ENCODE results near the gene ARPC2. TPM values are rescaled to one million over a fixed set of nuclear protein-coding genes. Genes with fewer than 3 reads are reported as not detected.

Gene ARPC2
- total and polyA plus RNA-seq, 2 of the 13 experiments (the other 11 are each of a cell fraction or from before 2014, with no cell fraction given) = 168 to 303 TPM

- TF ChIP-seq, protein P1, sequence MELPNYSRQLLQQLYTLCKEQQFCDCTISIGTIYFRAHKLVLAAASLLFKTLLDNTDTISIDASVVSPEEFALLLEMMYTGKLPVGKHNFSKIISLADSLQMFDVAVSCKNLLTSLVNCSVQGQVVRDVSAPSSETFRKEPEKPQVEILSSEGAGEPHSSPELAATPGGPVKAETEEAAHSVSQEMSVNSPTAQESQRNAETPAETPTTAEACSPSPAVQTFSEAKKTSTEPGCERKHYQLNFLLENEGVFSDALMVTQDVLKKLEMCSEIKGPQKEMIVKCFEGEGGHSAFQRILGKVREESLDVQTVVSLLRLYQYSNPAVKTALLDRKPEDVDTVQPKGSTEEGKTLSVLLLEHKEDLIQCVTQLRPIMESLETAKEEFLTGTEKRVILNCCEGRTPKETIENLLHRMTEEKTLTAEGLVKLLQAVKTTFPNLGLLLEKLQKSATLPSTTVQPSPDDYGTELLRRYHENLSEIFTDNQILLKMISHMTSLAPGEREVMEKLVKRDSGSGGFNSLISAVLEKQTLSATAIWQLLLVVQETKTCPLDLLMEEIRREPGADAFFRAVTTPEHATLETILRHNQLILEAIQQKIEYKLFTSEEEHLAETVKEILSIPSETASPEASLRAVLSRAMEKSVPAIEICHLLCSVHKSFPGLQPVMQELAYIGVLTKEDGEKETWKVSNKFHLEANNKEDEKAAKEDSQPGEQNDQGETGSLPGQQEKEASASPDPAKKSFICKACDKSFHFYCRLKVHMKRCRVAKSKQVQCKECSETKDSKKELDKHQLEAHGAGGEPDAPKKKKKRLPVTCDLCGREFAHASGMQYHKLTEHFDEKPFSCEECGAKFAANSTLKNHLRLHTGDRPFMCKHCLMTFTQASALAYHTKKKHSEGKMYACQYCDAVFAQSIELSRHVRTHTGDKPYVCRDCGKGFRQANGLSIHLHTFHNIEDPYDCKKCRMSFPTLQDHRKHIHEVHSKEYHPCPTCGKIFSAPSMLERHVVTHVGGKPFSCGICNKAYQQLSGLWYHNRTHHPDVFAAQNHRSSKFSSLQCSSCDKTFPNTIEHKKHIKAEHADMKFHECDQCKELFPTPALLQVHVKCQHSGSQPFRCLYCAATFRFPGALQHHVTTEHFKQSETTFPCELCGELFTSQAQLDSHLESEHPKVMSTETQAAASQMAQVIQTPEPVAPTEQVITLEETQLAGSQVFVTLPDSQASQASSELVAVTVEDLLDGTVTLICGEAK (IDR thresholded peaks at IDR 0.05) = no peak
- TF ChIP-seq, protein P1 (CRISPR knock-in tag; IDR thresholded peaks at IDR 0.05) = no peak
- TF ChIP-seq ZC3H13 (CRISPR knock-in tag; IDR thresholded peaks at IDR 0.05) = no peak
- no peak for TF ChIP-seq POLR2G (IDR thresholded peaks at IDR 0.05; ENCODE audit: low read depth, low read length)
- TF ChIP-seq ASH2L (IDR thresholded peaks at IDR 0.05; ENCODE audit: insufficient read length, low read depth, low read length) = no peak
- TF ChIP-seq, protein P2, sequence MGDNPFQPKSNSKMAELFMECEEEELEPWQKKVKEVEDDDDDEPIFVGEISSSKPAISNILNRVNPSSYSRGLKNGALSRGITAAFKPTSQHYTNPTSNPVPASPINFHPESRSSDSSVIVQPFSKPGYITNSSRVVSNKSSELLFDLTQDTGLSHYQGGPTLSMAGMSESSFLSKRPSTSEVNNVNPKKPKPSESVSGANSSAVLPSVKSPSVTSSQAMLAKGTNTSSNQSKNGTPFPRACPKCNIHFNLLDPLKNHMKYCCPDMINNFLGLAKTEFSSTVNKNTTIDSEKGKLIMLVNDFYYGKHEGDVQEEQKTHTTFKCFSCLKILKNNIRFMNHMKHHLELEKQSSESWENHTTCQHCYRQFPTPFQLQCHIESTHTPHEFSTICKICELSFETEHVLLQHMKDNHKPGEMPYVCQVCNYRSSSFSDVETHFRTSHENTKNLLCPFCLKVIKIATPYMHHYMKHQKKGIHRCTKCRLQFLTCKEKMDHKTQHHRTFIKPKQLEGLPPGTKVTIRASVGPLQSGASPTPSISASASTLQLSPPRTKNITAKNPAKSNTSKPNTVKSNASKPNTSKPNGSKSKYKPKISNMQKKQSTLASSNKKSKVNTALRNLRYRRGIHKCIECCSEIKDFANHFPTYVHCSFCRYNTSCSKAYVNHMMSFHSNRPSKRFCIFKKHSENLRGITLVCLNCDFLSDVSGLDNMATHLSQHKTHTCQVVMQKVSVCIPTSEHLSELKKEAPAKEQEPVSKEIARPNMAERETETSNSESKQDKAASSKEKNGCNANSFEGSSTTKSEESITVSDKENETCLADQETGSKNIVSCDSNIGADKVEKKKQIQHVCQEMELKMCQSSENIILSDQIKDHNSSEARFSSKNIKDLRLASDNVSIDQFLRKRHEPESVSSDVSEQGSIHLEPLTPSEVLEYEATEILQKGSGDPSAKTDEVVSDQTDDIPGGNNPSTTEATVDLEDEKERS (CRISPR knock-in tag; IDR thresholded peaks at IDR 0.05) = no peak
- TF ChIP-seq MAZ (IDR thresholded peaks at IDR 0.05; ENCODE audit: borderline replicate concordance, low read depth, low read length) = no peak
- no peak for TF ChIP-seq MAZ (CRISPR knock-in tag; IDR thresholded peaks at IDR 0.05; ENCODE audit: low read depth)
These were observed 2.9 kb upstream of the ARPC2 start (continued) for GRCh38 chr2:218214116-218214515.
